ENCODE measurements around the gene PRKG1. TPM values are rescaled to one million over a fixed set of nuclear protein-coding genes. Genes with fewer than 3 reads are reported as not detected.

Gene PRKG1
- total RNA-seq, 1 experiment from 2014 or later = 7.4 TPM

DNA sequence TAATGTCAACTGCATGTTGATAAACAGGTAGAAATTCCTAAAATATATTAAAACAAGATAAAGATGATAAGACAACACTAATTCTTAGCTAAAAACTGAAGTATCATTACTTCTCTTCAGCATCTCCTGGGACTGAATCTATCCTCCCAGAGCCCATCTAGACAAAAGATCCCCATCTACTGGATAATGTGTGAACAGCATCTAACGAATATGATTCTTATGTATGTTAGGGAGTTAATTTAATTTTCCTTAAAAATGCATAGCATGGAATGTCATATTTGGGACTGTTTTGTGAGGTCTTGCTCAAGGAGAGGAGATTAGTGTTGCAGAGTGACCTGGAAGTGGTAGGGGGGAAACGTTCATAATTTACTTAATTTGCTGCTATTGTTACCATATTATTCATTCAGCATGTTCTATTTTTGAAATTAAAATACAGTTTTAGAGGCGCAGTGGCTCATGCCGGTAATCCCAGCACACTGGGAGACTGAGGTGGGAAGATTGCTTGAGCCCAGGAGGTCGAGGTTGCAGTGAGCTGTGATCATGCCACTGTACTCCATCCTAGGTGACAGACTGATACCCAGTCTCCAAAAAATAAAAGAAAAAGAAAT is 930.2 kb downstream of the PRKG1 start:
- no peak for TF ChIP-seq EZH2phosphoT487 (IDR thresholded peaks at IDR 0.05; ENCODE audit: borderline replicate concordance, low read length)
- TF ChIP-seq, protein P1, sequence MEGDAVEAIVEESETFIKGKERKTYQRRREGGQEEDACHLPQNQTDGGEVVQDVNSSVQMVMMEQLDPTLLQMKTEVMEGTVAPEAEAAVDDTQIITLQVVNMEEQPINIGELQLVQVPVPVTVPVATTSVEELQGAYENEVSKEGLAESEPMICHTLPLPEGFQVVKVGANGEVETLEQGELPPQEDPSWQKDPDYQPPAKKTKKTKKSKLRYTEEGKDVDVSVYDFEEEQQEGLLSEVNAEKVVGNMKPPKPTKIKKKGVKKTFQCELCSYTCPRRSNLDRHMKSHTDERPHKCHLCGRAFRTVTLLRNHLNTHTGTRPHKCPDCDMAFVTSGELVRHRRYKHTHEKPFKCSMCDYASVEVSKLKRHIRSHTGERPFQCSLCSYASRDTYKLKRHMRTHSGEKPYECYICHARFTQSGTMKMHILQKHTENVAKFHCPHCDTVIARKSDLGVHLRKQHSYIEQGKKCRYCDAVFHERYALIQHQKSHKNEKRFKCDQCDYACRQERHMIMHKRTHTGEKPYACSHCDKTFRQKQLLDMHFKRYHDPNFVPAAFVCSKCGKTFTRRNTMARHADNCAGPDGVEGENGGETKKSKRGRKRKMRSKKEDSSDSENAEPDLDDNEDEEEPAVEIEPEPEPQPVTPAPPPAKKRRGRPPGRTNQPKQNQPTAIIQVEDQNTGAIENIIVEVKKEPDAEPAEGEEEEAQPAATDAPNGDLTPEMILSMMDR (conservative IDR thresholded peaks at IDR 0.05; ENCODE audit: low read depth, low read length) = peak; percentile 96
- no TSS peak for BruUV-seq (replicated peaks)
- intact Hi-C loops (cut with micrococcal nuclease) = loop anchor here (1.0 to 5.0 kb wide), 6 partner anchors 44 to 1004 kb away; no protein-coding TSS in a partner anchor
- Histone ChIP-seq H2AFZ (ENCODE audit: low read length) (no peak overlapping the region), H3K4me2 (ENCODE audit: low read length) (no peak overlapping the region), H3K79me2 (ENCODE audit: low read length) (no peaks in the 10 kb centered on the region), H4K20me1 (ENCODE audit: low read length) (no peaks in the 10 kb centered on the region), H3F3A (ENCODE audit: low read length, unreplicated experiment) (no peaks in the 10 kb centered on the region), H3K27ac (ENCODE audit: low read length) (no peak overlapping the region), H3K9ac (ENCODE audit: low read length) (no peak overlapping the region), H3K36me3 (ENCODE audit: low read depth, low read length) (no peaks in the 10 kb centered on the region), H3K4me1 (ENCODE audit: insufficient read depth, low read length) (no peaks in the 10 kb centered on the region), H3K4me3 (ENCODE audit: low read length) (no peak overlapping the region), H3K9me2 (replicated peaks; ENCODE audit: low read length) (no peaks in the 10 kb centered on the region), H3K9me3 (ENCODE audit: low read length) (no peaks in the 10 kb centered on the region), H3K27me3 (ENCODE audit: low read length) (peaks cover 15% of the 10 kb centered on the region; the same call in 1 of the 2 replicates)
- CTCF ChIA-PET = interaction anchor here (0.5 to 0.7 kb wide), 4 partner anchors 43 to 1274 kb away, joined by 3 to 5 read pairs (median 4); no protein-coding TSS in a partner anchor
- POLR2A ChIA-PET (ENCODE audit: unreplicated experiment) = interaction anchor here (0.6 kb wide), 1 partner anchor 10 kb away, joined by 3 read pairs; no protein-coding TSS in a partner anchor
- DNase-seq = peak; percentile 94
- ATAC-seq = peak; percentile 89

DNA sequence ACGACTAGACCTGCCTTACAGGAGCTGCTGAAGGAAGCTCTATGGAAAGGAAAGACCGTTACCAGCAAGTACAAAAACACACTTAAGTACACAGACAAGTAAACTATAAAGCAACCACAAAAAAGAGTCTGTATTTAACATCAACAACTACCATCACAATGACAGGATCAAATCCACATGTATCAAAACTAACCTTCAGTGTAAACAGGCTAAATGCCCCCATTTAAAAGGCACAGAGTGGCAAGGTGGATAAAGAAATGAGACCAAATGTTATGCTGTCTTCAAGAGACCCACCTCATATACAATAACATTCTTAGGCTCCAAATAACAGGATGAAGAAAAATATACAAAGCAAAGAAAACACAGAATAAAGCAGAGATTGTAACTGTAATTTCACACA is 932.8 kb downstream of the PRKG1 start:
- Histone ChIP-seq H3K9me2 (replicated peaks; ENCODE audit: low read length) (no peaks in the 10 kb centered on the region; the same call in 1 of the 2 replicates), H3F3A (ENCODE audit: low read length, unreplicated experiment) (no peaks in the 10 kb centered on the region), H3K27me3 (ENCODE audit: low read length) (no peaks in the 10 kb centered on the region), H3K4me1 (ENCODE audit: insufficient read depth, low read length) (no peaks in the 10 kb centered on the region), H3K9me3 (ENCODE audit: low read length) (no peaks in the 10 kb centered on the region), H3K4me3 (ENCODE audit: low read length) (no peak overlapping the region), H3K9ac (ENCODE audit: low read length) (no peak overlapping the region), H3K79me2 (ENCODE audit: low read length) (no peaks in the 10 kb centered on the region), H3K4me2 (ENCODE audit: low read length) (no peak overlapping the region), H3K27ac (ENCODE audit: low read length) (no peak overlapping the region), H4K20me1 (ENCODE audit: low read length) (no peaks in the 10 kb centered on the region), H2AFZ (ENCODE audit: low read length) (no peak overlapping the region), H3K36me3 (ENCODE audit: low read depth, low read length) (no peaks in the 10 kb centered on the region)
- CTCF ChIA-PET = no interaction called here
- ATAC-seq = no peak
- intact Hi-C loops (cut with micrococcal nuclease) = no loop called here
- no peak for DNase-seq
- POLR2A ChIA-PET (ENCODE audit: unreplicated experiment) = no interaction called here
- no TSS peak for BruUV-seq (replicated peaks)
- TF ChIP-seq EZH2phosphoT487 (IDR thresholded peaks at IDR 0.05; ENCODE audit: borderline replicate concordance, low read length) (no peak), EZH2 (IDR thresholded peaks at IDR 0.05; ENCODE audit: low read length, unreplicated experiment) (no peak)
- TF ChIP-seq, protein P1 (conservative IDR thresholded peaks at IDR 0.05; ENCODE audit: low read depth, low read length) = no peak

DNA sequence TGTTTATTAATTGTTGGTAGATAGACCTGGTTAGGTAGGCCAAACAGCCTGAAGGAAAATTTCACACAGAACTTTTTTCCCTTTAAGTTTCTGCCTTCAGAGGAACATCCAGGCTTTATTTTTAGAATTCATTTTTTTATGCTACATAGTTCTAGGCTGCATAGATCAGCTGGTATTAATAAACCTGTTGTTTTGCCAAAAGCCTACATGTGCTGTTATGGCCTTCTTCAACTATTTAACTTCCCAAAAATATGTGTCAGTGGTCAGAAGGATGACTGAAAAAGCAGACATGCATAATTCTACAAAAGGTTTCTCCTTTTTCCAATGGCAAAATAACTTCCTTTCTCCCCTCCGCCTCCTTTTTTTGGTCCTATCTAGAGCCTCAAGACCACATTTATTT is 936.8 kb downstream of the PRKG1 start:
- no TSS peak for BruUV-seq (replicated peaks)
- no peak overlapping the region for H3K4me3 ChIP-seq (ENCODE audit: low read length)
- no peaks in the 10 kb centered on the region for H3K9me3 ChIP-seq (ENCODE audit: low read length)
- DNase-seq (no peak), ATAC-seq (no peak)
- no peak overlapping the region for H2AFZ ChIP-seq (ENCODE audit: low read length)
- CTCF ChIA-PET = no interaction called here
- H3K27ac ChIP-seq (ENCODE audit: low read length) = no peak overlapping the region
- POLR2A ChIA-PET (ENCODE audit: unreplicated experiment) = no interaction called here
- intact Hi-C loops (cut with micrococcal nuclease) = no loop called here
- no peaks in the 10 kb centered on the region; the same call in 1 of the 2 replicates for H3K9me2 ChIP-seq (replicated peaks; ENCODE audit: low read length)
- H4K20me1 ChIP-seq (ENCODE audit: low read length) = no peaks in the 10 kb centered on the region
- H3K36me3 ChIP-seq (ENCODE audit: low read depth, low read length) = no peaks in the 10 kb centered on the region
- no peak overlapping the region for H3K4me2 ChIP-seq (ENCODE audit: low read length)
- no peaks in the 10 kb centered on the region for H3F3A ChIP-seq (ENCODE audit: low read length, unreplicated experiment)
- H3K27me3 ChIP-seq (ENCODE audit: low read length) = no peaks in the 10 kb centered on the region
- TF ChIP-seq, protein P1 (conservative IDR thresholded peaks at IDR 0.05; ENCODE audit: low read depth, low read length) = no peak
- TF ChIP-seq EZH2phosphoT487 (IDR thresholded peaks at IDR 0.05; ENCODE audit: borderline replicate concordance, low read length) = no peak
- TF ChIP-seq EZH2 (IDR thresholded peaks at IDR 0.05; ENCODE audit: low read length, unreplicated experiment) = no peak
- no peaks in the 10 kb centered on the region for H3K4me1 ChIP-seq (ENCODE audit: insufficient read depth, low read length)
- no peaks in the 10 kb centered on the region for H3K79me2 ChIP-seq (ENCODE audit: low read length)
- H3K9ac ChIP-seq (ENCODE audit: low read length) = no peak overlapping the region
